Large intestine (tissue), 3 donors: ENCODE results near the gene PBX1. TPM values are rescaled to one million over a fixed set of nuclear protein-coding genes. Genes with fewer than 3 reads are reported as not detected.

Experiments
- DNase-seq, 2 donors: peaks; one replicate each; pipeline versions ENCODE4 v3.0.0 to v3.0.0-alpha.2; 2013
- H3K27ac ChIP-seq: one replicate; pipeline ENCODE4 v1.5.1; 2013; ENCODE audit warnings: low read length
- H3K27me3 ChIP-seq: 2 replicates; pipeline ENCODE4 v1.6.1; 2013; ENCODE audit warnings: low read length; ENCODE audit not compliant: control insufficient read depth, insufficient read depth
- H3K36me3 ChIP-seq: 2 replicates; pipeline ENCODE4 v1.6.1; 2013; ENCODE audit warnings: low read length; ENCODE audit not compliant: control insufficient read depth, insufficient read depth
- H3K4me1 ChIP-seq: one replicate; pipeline ENCODE4 v1.6.1; 2013; ENCODE audit warnings: low read length; ENCODE audit not compliant: control insufficient read depth, insufficient read depth
- H3K4me3 ChIP-seq: one replicate; pipeline ENCODE4 v1.5.1; 2013; ENCODE audit warnings: low read length
- H3K9me3 ChIP-seq: one replicate; pipeline ENCODE4 v1.6.1; 2013; ENCODE audit warnings: mild to moderate bottlenecking, low read depth, low read length, moderate library complexity; ENCODE audit not compliant: control insufficient read depth
- WGBS: methylation state at CpG from one replicate; pipeline ENCODE4 v1.1.5; 2013; ENCODE audit warnings: low lambda C conversion rate; ENCODE audit not compliant: insufficient coverage; 5-methylcytosine and 5-hydroxymethylcytosine counted together
- polyA plus RNA-seq: library from polyadenylated mRNA; unstranded; fragments of 120-200 nt; gene quantifications from one replicate; pipeline ENCODE4 v1.2.1, GENCODE V29; 2013

Gene PBX1
- polyA plus RNA-seq, 1 donor: 60.8 TPM

GRCh38 chr1:164662462-164662861, 103.5 kb downstream of the PBX1 start:
- Histone ChIP-seq H3K4me3 (no peak overlapping the region), H3K27ac (peak overlapping the region; percentile 90), H3K4me1 (peaks cover 46% of the 10 kb centered on the region), H3K9me3 (no peaks in the 10 kb centered on the region), H3K27me3 (no peaks in the 10 kb centered on the region), H3K36me3 (no peaks in the 10 kb centered on the region)
- WGBS: no CpG with 5 or more reads among the region's 5 CpGs
- no peak for DNase-seq

GRCh38 chr1:164662955-164663354, 104.0 kb downstream of the PBX1 start:
- H3K4me3 ChIP-seq: no peak overlapping the region
- peaks cover 42% of the 10 kb centered on the region for H3K4me1 ChIP-seq
- no peak overlapping the region for H3K27ac ChIP-seq
- H3K9me3 ChIP-seq: no peaks in the 10 kb centered on the region
- no CpG with 5 or more reads among the region's 1 CpG for WGBS
- DNase-seq: no peak
- no peaks in the 10 kb centered on the region for H3K27me3 ChIP-seq
- no peaks in the 10 kb centered on the region for H3K36me3 ChIP-seq

- no peaks in the 10 kb centered on the region for H3K27me3 ChIP-seq
- H3K27ac ChIP-seq: no peak overlapping the region
These were observed 105.1 kb downstream of the PBX1 start for GRCh38 chr1:164664127-164664526.

GRCh38 chr1:164667001-164667400, 108.0 kb downstream of the PBX1 start:
- DNase-seq: no peak
- H3K36me3 ChIP-seq: no peaks in the 10 kb centered on the region
- H3K4me1 ChIP-seq: peaks cover 21% of the 10 kb centered on the region
- no CpG with 5 or more reads among the region's 2 CpGs for WGBS
- no peaks in the 10 kb centered on the region for H3K27me3 ChIP-seq
- H3K9me3 ChIP-seq: no peaks in the 10 kb centered on the region
- no peak overlapping the region for H3K27ac ChIP-seq
- no peak overlapping the region for H3K4me3 ChIP-seq

More at GRCh38 chr1:164664127-164664526, 105.1 kb downstream of the PBX1 start:
- H3K9me3 ChIP-seq: no peaks in the 10 kb centered on the region
- no peak for DNase-seq
- no peaks in the 10 kb centered on the region for H3K36me3 ChIP-seq
- no peak overlapping the region for H3K4me3 ChIP-seq
- WGBS: 80% methylated on average over 1 of the region's 4 CpGs
- peaks cover 31% of the 10 kb centered on the region for H3K4me1 ChIP-seq

GRCh38 chr1:164667600-164667999, 108.6 kb downstream of the PBX1 start:
- no peaks in the 10 kb centered on the region for H3K36me3 ChIP-seq
- no peaks in the 10 kb centered on the region for H3K9me3 ChIP-seq
- H3K27ac ChIP-seq: no peak overlapping the region
- no CpG with 5 or more reads among the region's 5 CpGs for WGBS
- DNase-seq: no peak
- H3K27me3 ChIP-seq: no peaks in the 10 kb centered on the region
- peaks cover 26% of the 10 kb centered on the region for H3K4me1 ChIP-seq
- no peak overlapping the region for H3K4me3 ChIP-seq

GRCh38 chr1:164668491-164669400, 109.8 kb downstream of the PBX1 start:
- no peak overlapping the region for H3K4me3 ChIP-seq
- 94% methylated on average over 3 of the region's 20 CpGs for WGBS
- no peak overlapping the region for H3K27ac ChIP-seq
- H3K9me3 ChIP-seq: no peaks in the 10 kb centered on the region
- no peak for DNase-seq
- H3K36me3 ChIP-seq: no peaks in the 10 kb centered on the region
- H3K27me3 ChIP-seq: no peaks in the 10 kb centered on the region
- peaks cover 30% of the 10 kb centered on the region for H3K4me1 ChIP-seq

GRCh38 chr1:164670026-164670425, 111.0 kb downstream of the PBX1 start:
- no peak for DNase-seq
- H3K4me1 ChIP-seq: peaks cover 30% of the 10 kb centered on the region
- no peaks in the 10 kb centered on the region for H3K27me3 ChIP-seq
- no peak overlapping the region for H3K27ac ChIP-seq
- no peaks in the 10 kb centered on the region for H3K9me3 ChIP-seq
- no peak overlapping the region for H3K4me3 ChIP-seq
- no CpG with 5 or more reads among the region's 1 CpG for WGBS
- no peaks in the 10 kb centered on the region for H3K36me3 ChIP-seq

GRCh38 chr1:164670786-164671185, 111.8 kb downstream of the PBX1 start:
- no peak for DNase-seq
- H3K27me3 ChIP-seq: no peaks in the 10 kb centered on the region
- no peak overlapping the region for H3K27ac ChIP-seq
- H3K9me3 ChIP-seq: no peaks in the 10 kb centered on the region
- WGBS: 29% methylated on average over 1 of the region's 6 CpGs
- peaks cover 36% of the 10 kb centered on the region for H3K4me1 ChIP-seq
- no peak overlapping the region for H3K4me3 ChIP-seq
- H3K36me3 ChIP-seq: no peaks in the 10 kb centered on the region

- Histone ChIP-seq H3K27me3 (no peaks in the 10 kb centered on the region), H3K36me3 (no peaks in the 10 kb centered on the region), H3K4me1 (peaks cover 36% of the 10 kb centered on the region), H3K4me3 (no peak overlapping the region), H3K9me3 (no peaks in the 10 kb centered on the region), H3K27ac (peak overlapping the region; percentile 33)
- peak in 1 of 2 donors; percentile 36 for DNase-seq
- WGBS: 86% methylated on average over 1 of the region's 7 CpGs
These were observed 112.5 kb downstream of the PBX1 start for GRCh38 chr1:164671323-164671965.

GRCh38 chr1:164671966-164672571, 113.1 kb downstream of the PBX1 start:
- H3K27me3 ChIP-seq: no peaks in the 10 kb centered on the region
- WGBS: no CpG with 5 or more reads among the region's 7 CpGs
- no peak overlapping the region for H3K4me3 ChIP-seq
- H3K27ac ChIP-seq: peak overlapping the region; percentile 33
- peaks cover 32% of the 10 kb centered on the region for H3K4me1 ChIP-seq
- DNase-seq: no peak
- H3K9me3 ChIP-seq: no peaks in the 10 kb centered on the region
- H3K36me3 ChIP-seq: no peaks in the 10 kb centered on the region
